Measurements from ENCODE around the gene NAA80. TPM values are rescaled to one million over a fixed set of nuclear protein-coding genes. Genes with fewer than 3 reads are reported as not detected.

Gene NAA80
- total RNA-seq, 1 donor from 2014 or later: 16.2 TPM

DNA sequence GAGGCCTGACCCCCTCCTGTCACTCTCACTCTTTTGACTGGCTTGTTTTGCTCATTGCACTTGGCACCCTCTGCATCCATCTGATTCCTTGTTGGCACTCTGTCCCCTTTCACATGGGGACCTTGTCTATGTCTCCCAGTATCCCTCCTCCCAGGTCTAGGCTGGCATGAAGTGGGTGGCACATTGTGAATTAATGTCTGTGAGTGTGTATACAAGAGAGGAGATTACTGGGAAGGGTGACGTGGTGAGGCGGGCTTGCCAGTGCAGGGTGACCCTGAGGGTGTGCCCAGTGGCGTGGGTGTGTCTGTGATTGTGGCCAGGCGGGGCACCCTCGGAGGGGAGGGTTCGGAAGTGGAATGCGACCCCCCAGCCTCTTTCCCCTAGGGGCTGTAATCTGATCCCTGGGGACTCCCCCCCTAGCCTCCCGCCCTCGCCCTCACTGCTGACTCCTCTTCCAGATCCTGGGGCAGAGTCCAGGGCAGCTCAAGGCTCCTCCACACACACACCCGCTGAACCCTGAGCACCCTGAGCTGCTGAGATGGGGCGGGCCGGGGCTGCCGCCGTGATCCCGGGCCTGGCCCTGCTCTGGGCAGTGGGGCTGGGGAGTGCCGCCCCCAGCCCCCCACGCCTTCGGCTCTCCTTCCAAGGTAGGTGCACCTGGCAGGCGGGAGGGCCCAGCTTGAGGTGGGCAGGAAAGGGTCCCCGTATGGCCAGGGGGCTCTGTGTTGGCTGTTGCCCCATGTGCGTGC, 30.3 kb downstream of the NAA80 start, which contains the start of gene SEMA3B:
Gene SEMA3B, plus strand, starts transcription at position 445 of the 749 bp plus-strand sequence. Its CDS starts 94 bp downstream, at position 539.
- DNase-seq (ENCODE audit: extremely low spot score, unreplicated experiment): peak; percentile 88
- no peak within 1 kb of the TSS for H3K4me3 Mint-ChIP-seq (ENCODE audit: unreplicated experiment)
- H3K9me3 Mint-ChIP-seq (ENCODE audit: unreplicated experiment): no peaks in the 10 kb centered on the region
- H3K36me3 Mint-ChIP-seq (ENCODE audit: unreplicated experiment): no peaks in the 10 kb centered on the region
- no peaks in the 10 kb centered on the region for H3K27me3 Mint-ChIP-seq (ENCODE audit: unreplicated experiment)
- TF ChIP-seq, protein P1, sequence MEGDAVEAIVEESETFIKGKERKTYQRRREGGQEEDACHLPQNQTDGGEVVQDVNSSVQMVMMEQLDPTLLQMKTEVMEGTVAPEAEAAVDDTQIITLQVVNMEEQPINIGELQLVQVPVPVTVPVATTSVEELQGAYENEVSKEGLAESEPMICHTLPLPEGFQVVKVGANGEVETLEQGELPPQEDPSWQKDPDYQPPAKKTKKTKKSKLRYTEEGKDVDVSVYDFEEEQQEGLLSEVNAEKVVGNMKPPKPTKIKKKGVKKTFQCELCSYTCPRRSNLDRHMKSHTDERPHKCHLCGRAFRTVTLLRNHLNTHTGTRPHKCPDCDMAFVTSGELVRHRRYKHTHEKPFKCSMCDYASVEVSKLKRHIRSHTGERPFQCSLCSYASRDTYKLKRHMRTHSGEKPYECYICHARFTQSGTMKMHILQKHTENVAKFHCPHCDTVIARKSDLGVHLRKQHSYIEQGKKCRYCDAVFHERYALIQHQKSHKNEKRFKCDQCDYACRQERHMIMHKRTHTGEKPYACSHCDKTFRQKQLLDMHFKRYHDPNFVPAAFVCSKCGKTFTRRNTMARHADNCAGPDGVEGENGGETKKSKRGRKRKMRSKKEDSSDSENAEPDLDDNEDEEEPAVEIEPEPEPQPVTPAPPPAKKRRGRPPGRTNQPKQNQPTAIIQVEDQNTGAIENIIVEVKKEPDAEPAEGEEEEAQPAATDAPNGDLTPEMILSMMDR (IDR thresholded peaks at IDR 0.05): no peak
- peaks cover 61% of the 10 kb centered on the region for H3K4me1 Mint-ChIP-seq (ENCODE audit: unreplicated experiment)
- H3K27ac Mint-ChIP-seq (ENCODE audit: unreplicated experiment): peak within 1 kb of the TSS; percentile 69

GRCh38 chr3:50268276-50268675, 30.9 kb downstream of the NAA80 start:
- Mint-ChIP-seq H3K4me3 (ENCODE audit: unreplicated experiment) (no peak overlapping the region), H3K4me1 (ENCODE audit: unreplicated experiment) (peaks cover 67% of the 10 kb centered on the region), H3K36me3 (ENCODE audit: unreplicated experiment) (no peaks in the 10 kb centered on the region), H3K27me3 (ENCODE audit: unreplicated experiment) (no peaks in the 10 kb centered on the region), H3K27ac (ENCODE audit: unreplicated experiment) (peak overlapping the region; percentile 47), H3K9me3 (ENCODE audit: unreplicated experiment) (no peaks in the 10 kb centered on the region)
- TF ChIP-seq, protein P1 (IDR thresholded peaks at IDR 0.05): no peak
- DNase-seq (ENCODE audit: extremely low spot score, unreplicated experiment): no peak

DNA sequence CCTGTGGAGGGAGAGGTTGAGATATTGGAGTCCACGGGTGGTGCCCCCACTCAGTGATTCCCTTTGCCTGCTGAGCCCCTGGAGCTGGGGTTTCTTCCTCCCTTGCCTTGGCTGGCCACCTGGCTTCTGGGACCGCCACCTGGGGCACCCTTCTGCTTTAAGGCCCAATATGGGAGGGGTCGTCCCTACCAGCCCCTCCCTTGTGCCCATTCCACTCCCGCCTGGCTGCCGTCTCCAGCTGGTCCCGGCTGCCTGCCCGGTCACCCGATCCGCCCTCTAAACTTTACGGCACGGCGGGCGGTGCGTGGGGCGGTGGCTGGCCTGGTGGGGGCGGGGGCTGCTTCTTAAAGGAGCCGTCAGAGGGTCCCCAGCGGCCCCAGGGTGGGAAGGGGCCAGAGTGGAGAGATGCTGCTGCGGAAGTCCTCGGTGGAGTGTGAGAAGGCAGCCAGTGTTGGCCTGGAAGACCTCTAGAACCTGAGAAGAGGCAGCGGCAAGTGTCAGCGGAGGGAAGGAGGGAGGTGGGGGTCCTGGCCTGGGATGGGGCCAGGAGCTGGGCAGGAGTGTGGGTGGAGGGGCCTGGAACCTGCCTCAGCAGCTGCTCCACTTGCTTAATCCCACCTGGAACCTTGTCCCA, 31.8 kb downstream of the NAA80 start:
- Mint-ChIP-seq H3K4me3 (ENCODE audit: unreplicated experiment) (peak overlapping the region; percentile 51), H3K27me3 (ENCODE audit: unreplicated experiment) (no peaks in the 10 kb centered on the region), H3K27ac (ENCODE audit: unreplicated experiment) (peak overlapping the region; percentile 57), H3K4me1 (ENCODE audit: unreplicated experiment) (peaks cover 73% of the 10 kb centered on the region), H3K9me3 (ENCODE audit: unreplicated experiment) (no peaks in the 10 kb centered on the region), H3K36me3 (ENCODE audit: unreplicated experiment) (no peaks in the 10 kb centered on the region)
- no peak for DNase-seq (ENCODE audit: extremely low spot score, unreplicated experiment)
- TF ChIP-seq, protein P1 (IDR thresholded peaks at IDR 0.05): no peak

DNA sequence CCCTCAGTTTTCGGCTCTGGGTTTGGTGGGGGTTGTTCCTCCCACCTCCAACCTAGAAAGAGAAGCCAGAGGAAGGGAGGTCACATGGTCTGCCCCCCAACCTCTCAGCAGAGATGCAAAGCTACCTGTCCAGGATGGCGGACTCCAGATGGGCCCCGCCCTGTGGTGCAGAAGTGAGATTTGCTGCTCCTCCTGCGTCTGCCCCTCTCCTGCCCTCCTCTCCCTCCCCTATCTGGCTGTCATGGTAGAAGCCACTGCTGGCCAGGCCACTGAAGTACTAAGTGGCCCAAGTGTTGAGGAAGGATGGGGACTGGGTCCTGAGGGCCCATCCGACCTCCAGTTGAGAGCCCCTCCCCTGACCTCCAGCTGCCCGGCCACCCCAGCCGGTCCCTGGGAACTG, 32.4 kb downstream of the NAA80 start:
- no peak for DNase-seq (ENCODE audit: extremely low spot score, unreplicated experiment)
- TF ChIP-seq, protein P1 (IDR thresholded peaks at IDR 0.05): no peak
- Mint-ChIP-seq H3K4me3 (ENCODE audit: unreplicated experiment) (peak overlapping the region; percentile 51), H3K9me3 (ENCODE audit: unreplicated experiment) (no peaks in the 10 kb centered on the region), H3K27me3 (ENCODE audit: unreplicated experiment) (no peaks in the 10 kb centered on the region), H3K27ac (ENCODE audit: unreplicated experiment) (peak overlapping the region; percentile 57), H3K4me1 (ENCODE audit: unreplicated experiment) (peaks cover 74% of the 10 kb centered on the region), H3K36me3 (ENCODE audit: unreplicated experiment) (no peaks in the 10 kb centered on the region)

- peak overlapping the region; percentile 70 for H3K27ac Mint-ChIP-seq (ENCODE audit: unreplicated experiment)
- no peak for DNase-seq (ENCODE audit: extremely low spot score, unreplicated experiment)
- H3K4me1 Mint-ChIP-seq (ENCODE audit: unreplicated experiment): peaks cover 80% of the 10 kb centered on the region
- H3K4me3 Mint-ChIP-seq (ENCODE audit: unreplicated experiment): no peak overlapping the region
- H3K9me3 Mint-ChIP-seq (ENCODE audit: unreplicated experiment): no peaks in the 10 kb centered on the region
- TF ChIP-seq, protein P1 (IDR thresholded peaks at IDR 0.05): no peak
- no peaks in the 10 kb centered on the region for H3K36me3 Mint-ChIP-seq (ENCODE audit: unreplicated experiment)
- no peaks in the 10 kb centered on the region for H3K27me3 Mint-ChIP-seq (ENCODE audit: unreplicated experiment)
Measured at GRCh38 chr3:50266017-50266416, 33.2 kb downstream of the NAA80 start.
